GM12865 (cell line): ENCODE results near the gene FAM124A.
"Not testable (repeated sequence)": the region's sequence is repeated elsewhere in the genome, so short reads cannot be mapped to it uniquely, and the experiment has no call there.

Source experiments
- DNase-seq: peaks from one replicate; pipeline ENCODE4 v3.0.0; 2010; ENCODE audit warnings: low read depth
- H3K4me3 ChIP-seq: 2 replicates; pipeline ENCODE4 v1.5.1; 2011; ENCODE audit warnings: mild to moderate bottlenecking, low read depth, low read length, control low read depth
- CTCF ChIP-seq: IDR thresholded peaks from 2 replicates; pipeline ENCODE4 v1.5.1; 2011; ENCODE audit warnings: low read length, control low read depth, low read depth, inconsistent platforms; ENCODE audit not compliant: insufficient read depth; ENCODE audit errors: missing control alignments

The FAM124A gene

GRCh38 chr13:51276636-51277035 is 54.4 kb downstream of the FAM124A start:
- TF ChIP-seq CTCF, result no peak
- no peak overlapping the region for H3K4me3 ChIP-seq
- no peak for DNase-seq

GRCh38 chr13:51277928-51278327 is 55.7 kb downstream of the FAM124A start:
- no peak for TF ChIP-seq CTCF
- no peak for DNase-seq
- no peak overlapping the region for H3K4me3 ChIP-seq

GRCh38 chr13:51278426-51279130 is 56.4 kb downstream of the FAM124A start:
- H3K4me3 ChIP-seq, result no peak overlapping the region
- DNase-seq, result no peak
- no peak for TF ChIP-seq CTCF

GRCh38 chr13:51280379-51280940 is 58.3 kb downstream of the FAM124A start:
- H3K4me3 ChIP-seq, result no peak overlapping the region
- TF ChIP-seq CTCF, result no peak
- DNase-seq, result no peak

GRCh38 chr13:51282322-51282721 is 60.1 kb downstream of the FAM124A start:
- TF ChIP-seq CTCF, result no peak
- no peak overlapping the region for H3K4me3 ChIP-seq
- DNase-seq, result no peak

- not testable (repeated sequence) for DNase-seq, H3K4me3 ChIP-seq
These were observed 60.7 kb downstream of the FAM124A start for GRCh38 chr13:51282923-51283322.

- no peak overlapping the region for H3K4me3 ChIP-seq
- DNase-seq, result no peak
- TF ChIP-seq CTCF, result no peak
These were observed 61.2 kb downstream of the FAM124A start for GRCh38 chr13:51283371-51283770.
